Osteoblast (primary cell): Measurements from ENCODE around the gene HNRNPL. TPM values are rescaled to one million over a fixed set of nuclear protein-coding genes. Genes with fewer than 3 reads are reported as not detected.

Experiments
- DNase-seq: peaks from one replicate; pipeline ENCODE4 v3.0.0; 2011; ENCODE audit warnings: low spot score, mixed read lengths; ENCODE audit not compliant: insufficient read length; ENCODE audit errors: missing footprints
- H2AFZ ChIP-seq: 2 replicates; pipeline ENCODE4 v1.6.0; 2011; ENCODE audit warnings: mild to moderate bottlenecking, low read length
- H3K27ac ChIP-seq: 2 replicates; pipeline ENCODE4 v1.5.1; 2011; ENCODE audit warnings: mild to moderate bottlenecking, low read depth, low read length, moderate library complexity
- H3K27me3 ChIP-seq: 2 replicates; pipeline ENCODE4 v1.6.0; 2012; ENCODE audit warnings: mild to moderate bottlenecking, control low read depth, inconsistent platforms, low read length, moderate library complexity; ENCODE audit not compliant: insufficient read depth
- H3K36me3 ChIP-seq: 2 replicates; pipeline ENCODE4 v1.5.1; 2011; ENCODE audit warnings: mild to moderate bottlenecking, low read length, control low read depth, moderate library complexity; ENCODE audit not compliant: insufficient read depth
- H3K4me1 ChIP-seq: 2 replicates; pipeline ENCODE4 v1.5.1; 2011; ENCODE audit warnings: mild to moderate bottlenecking, low read length, control low read depth, moderate library complexity; ENCODE audit not compliant: insufficient read depth
- H3K4me2 ChIP-seq: 2 replicates; pipeline ENCODE4 v1.6.0; 2011; ENCODE audit warnings: mild to moderate bottlenecking, low read length; ENCODE audit not compliant: insufficient read depth
- H3K4me3 ChIP-seq: fragments of 200-600 bp; sonication (generic); 3 replicates; pipeline ENCODE4 v1.5.1; 2012; ENCODE audit warnings: mild to moderate bottlenecking, low read length, inconsistent platforms; ENCODE audit not compliant: insufficient read depth
- H3K79me2 ChIP-seq: 2 replicates; pipeline ENCODE4 v1.6.0; 2012; ENCODE audit warnings: mild to moderate bottlenecking, low read length, control low read depth, inconsistent platforms; ENCODE audit not compliant: insufficient read depth
- H3K9me3 ChIP-seq: 2 replicates; pipeline ENCODE4 v1.5.1; 2011; ENCODE audit warnings: low read depth, low read length, control low read depth
- H4K20me1 ChIP-seq: 2 replicates; pipeline ENCODE4 v1.6.0; 2012; ENCODE audit warnings: mild to moderate bottlenecking, low read length, control low read depth; ENCODE audit not compliant: insufficient read depth
- CTCF ChIP-seq: IDR thresholded peaks from 2 replicates; pipeline ENCODE4 v1.5.1; 2011; ENCODE audit warnings: mild to moderate bottlenecking, low read depth, low read length, moderate library complexity; ENCODE audit errors: extremely low read depth
- total RNA-seq: library from RNA; depleted of rRNA; stranded (reverse); fragments of >200 nt; gene quantifications from 2 replicates; pipeline ENCODE4 v1.2.3, GENCODE V29; 2012

The HNRNPL gene
- total RNA-seq, 1 donor: 188 TPM

- H3K4me2 ChIP-seq: no peak overlapping the region
- no peak overlapping the region for H2AFZ ChIP-seq
- H3K79me2 ChIP-seq: peaks cover 22% of the 10 kb centered on the region
- H4K20me1 ChIP-seq: peaks cover 46% of the 10 kb centered on the region
- peaks cover 54% of the 10 kb centered on the region for H3K36me3 ChIP-seq
- H3K27me3 ChIP-seq: no peaks in the 10 kb centered on the region
- no peak overlapping the region for H3K4me3 ChIP-seq
- no peak for TF ChIP-seq CTCF
- no peaks in the 10 kb centered on the region for H3K9me3 ChIP-seq
- peak; percentile 23 for DNase-seq
- H3K4me1 ChIP-seq: peaks cover 18% of the 10 kb centered on the region
- H3K27ac ChIP-seq: peak overlapping the region; percentile 64
Measured at GRCh38 chr19:38836159-38836982, 13.4 kb downstream of the HNRNPL start.

GRCh38 chr19:38834590-38834989 is 15.2 kb downstream of the HNRNPL start:
- Histone ChIP-seq H3K79me2 (peaks cover 9% of the 10 kb centered on the region), H3K4me3 (no peak overlapping the region), H2AFZ (no peak overlapping the region), H4K20me1 (peaks cover 33% of the 10 kb centered on the region), H3K4me2 (no peak overlapping the region), H3K4me1 (peaks cover 33% of the 10 kb centered on the region), H3K36me3 (peaks cover 38% of the 10 kb centered on the region), H3K9me3 (no peaks in the 10 kb centered on the region), H3K27ac (peak overlapping the region; percentile 64), H3K27me3 (no peaks in the 10 kb centered on the region)
- no peak for DNase-seq
- TF ChIP-seq CTCF: no peak

- DNase-seq: peak; percentile 29
- Histone ChIP-seq H4K20me1 (peaks cover 28% of the 10 kb centered on the region), H3K4me3 (no peak overlapping the region), H3K4me2 (no peak overlapping the region), H2AFZ (no peak overlapping the region), H3K9me3 (no peaks in the 10 kb centered on the region), H3K4me1 (peaks cover 36% of the 10 kb centered on the region), H3K79me2 (peaks cover 4% of the 10 kb centered on the region), H3K36me3 (peaks cover 34% of the 10 kb centered on the region), H3K27ac (no peak overlapping the region), H3K27me3 (no peaks in the 10 kb centered on the region)
- TF ChIP-seq CTCF: no peak
Measured at GRCh38 chr19:38834104-38834490, 15.7 kb downstream of the HNRNPL start.

GRCh38 chr19:38833092-38833425 is 16.7 kb downstream of the HNRNPL start:
- peaks cover 21% of the 10 kb centered on the region for H4K20me1 ChIP-seq
- H3K27me3 ChIP-seq: no peaks in the 10 kb centered on the region
- H2AFZ ChIP-seq: no peak overlapping the region
- TF ChIP-seq CTCF: no peak
- H3K27ac ChIP-seq: no peak overlapping the region
- peaks cover 23% of the 10 kb centered on the region for H3K36me3 ChIP-seq
- no peaks in the 10 kb centered on the region for H3K79me2 ChIP-seq
- no peaks in the 10 kb centered on the region for H3K9me3 ChIP-seq
- no peak overlapping the region for H3K4me2 ChIP-seq
- H3K4me1 ChIP-seq: peaks cover 36% of the 10 kb centered on the region
- H3K4me3 ChIP-seq: no peak overlapping the region
- DNase-seq: no peak
